ENCODE measurements around the gene PDE6B.
"Not testable (repeated sequence)": the region's sequence is repeated elsewhere in the genome, so short reads cannot be mapped to it uniquely, and the experiment has no call there.

Gene PDE6B

GRCh38 chr4:668219-668618 is 42.8 kb downstream of the PDE6B start:
- in situ Hi-C loops (cut with MboI; ENCODE audit: low sequenced_read_pairs) = not testable (repeated sequence)

- in situ Hi-C loops (cut with MboI; ENCODE audit: low sequenced_read_pairs) = not testable (repeated sequence)
These were observed 44.6 kb downstream of the PDE6B start for GRCh38 chr4:669806-670559.

- in situ Hi-C loops (cut with MboI; ENCODE audit: low sequenced_read_pairs) = no loop called here
These were observed 46.4 kb downstream of the PDE6B start for GRCh38 chr4:671769-672168.

- in situ Hi-C loops (cut with MboI; ENCODE audit: low sequenced_read_pairs) = no loop called here
These were observed 48.1 kb downstream of the PDE6B start for GRCh38 chr4:673349-674091.

- in situ Hi-C loops (cut with MboI; ENCODE audit: low sequenced_read_pairs) = no loop called here
These were observed 49.0 kb downstream of the PDE6B start, which contains the start of the genes ATP5ME and MYL5 for GRCh38 chr4:674172-675035. Gene ATP5ME (minus strand): TSS chr4:674276. CDS start chr4:674247, 29 bp downstream. Gene MYL5 (plus strand): TSS chr4:674542. CDS start chr4:678027, 3,485 bp downstream.

- in situ Hi-C loops (cut with MboI; ENCODE audit: low sequenced_read_pairs) = no loop called here
These were observed 49.9 kb downstream of the PDE6B start for GRCh38 chr4:675036-675882.

DNA sequence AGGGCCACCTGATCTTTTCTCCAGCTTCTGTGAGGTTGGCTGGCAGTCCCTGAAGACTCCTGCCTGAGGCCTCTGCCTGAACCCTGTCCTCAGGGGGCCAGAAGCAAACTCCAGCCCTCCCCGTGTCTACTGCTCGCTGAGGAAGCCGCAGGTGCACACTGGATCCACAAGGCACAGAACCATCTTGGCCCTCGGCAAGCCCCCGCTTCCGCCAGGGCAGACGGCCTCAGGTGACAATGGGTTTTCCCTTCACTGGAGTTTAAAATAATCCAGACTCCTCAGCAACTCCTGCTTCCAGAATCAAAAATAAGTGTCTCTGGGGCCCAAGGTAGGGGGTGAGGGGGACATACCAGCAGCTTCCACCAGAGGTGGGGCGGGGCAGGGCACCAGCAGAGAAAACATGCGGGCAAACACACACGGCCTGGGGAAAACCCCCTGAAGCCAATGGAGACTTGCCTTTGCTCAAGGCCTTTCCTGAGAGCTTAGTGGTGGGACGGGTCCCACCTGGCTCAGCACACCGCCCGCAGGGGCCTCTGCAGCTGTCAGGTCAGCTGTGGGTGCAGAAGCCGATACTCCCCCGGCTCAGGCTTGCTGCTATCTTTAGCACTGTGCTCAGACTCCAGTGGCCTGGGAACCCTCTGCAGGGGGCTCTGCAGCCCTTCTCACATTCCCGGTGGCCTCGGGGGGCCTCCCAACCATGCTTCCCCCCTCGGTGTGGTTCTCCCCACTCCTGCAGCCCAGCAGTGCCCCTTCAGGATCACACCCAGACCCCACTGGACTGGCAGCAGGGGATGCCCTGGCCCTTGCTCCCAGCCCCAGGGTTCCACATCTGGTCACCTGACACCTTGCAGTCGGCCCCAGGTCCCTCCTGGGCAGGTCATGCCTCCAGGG is 50.9 kb downstream of the PDE6B start:
- in situ Hi-C loops (cut with MboI; ENCODE audit: low sequenced_read_pairs) = no loop called here

- in situ Hi-C loops (cut with MboI; ENCODE audit: low sequenced_read_pairs) = no loop called here
These were observed 51.5 kb downstream of the PDE6B start for GRCh38 chr4:676871-677235.

- in situ Hi-C loops (cut with MboI; ENCODE audit: low sequenced_read_pairs) = no loop called here
These were observed 52.3 kb downstream of the PDE6B start for GRCh38 chr4:677431-678293.

GRCh38 chr4:678331-679103 is 53.1 kb downstream of the PDE6B start:
- in situ Hi-C loops (cut with MboI; ENCODE audit: low sequenced_read_pairs) = no loop called here

- in situ Hi-C loops (cut with MboI; ENCODE audit: low sequenced_read_pairs) = no loop called here
These were observed 53.7 kb downstream of the PDE6B start for GRCh38 chr4:679104-679481.

DNA sequence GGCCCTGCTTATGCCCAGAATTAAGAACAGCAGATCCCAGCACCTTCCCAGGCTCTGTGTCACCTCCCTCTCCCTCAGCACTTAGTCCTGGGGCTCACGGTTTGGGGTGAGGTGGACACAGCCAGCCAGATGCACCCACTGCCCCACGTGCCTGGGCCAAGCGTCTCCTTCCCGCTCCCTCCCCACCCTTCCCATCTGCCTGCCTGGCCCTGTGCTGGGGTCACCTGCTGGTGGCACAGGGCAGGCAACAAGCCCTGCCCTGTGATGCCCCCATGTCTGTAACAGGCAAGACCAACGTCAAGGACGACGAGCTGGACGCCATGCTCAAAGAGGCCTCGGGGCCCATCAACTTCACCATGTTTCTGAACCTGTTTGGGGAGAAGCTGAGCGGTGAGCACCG is 54.3 kb downstream of the PDE6B start:
- in situ Hi-C loops (cut with MboI; ENCODE audit: low sequenced_read_pairs) = no loop called here

- in situ Hi-C loops (cut with MboI; ENCODE audit: low sequenced_read_pairs) = no loop called here
These were observed 54.7 kb downstream of the PDE6B start for GRCh38 chr4:680091-680490.

DNA sequence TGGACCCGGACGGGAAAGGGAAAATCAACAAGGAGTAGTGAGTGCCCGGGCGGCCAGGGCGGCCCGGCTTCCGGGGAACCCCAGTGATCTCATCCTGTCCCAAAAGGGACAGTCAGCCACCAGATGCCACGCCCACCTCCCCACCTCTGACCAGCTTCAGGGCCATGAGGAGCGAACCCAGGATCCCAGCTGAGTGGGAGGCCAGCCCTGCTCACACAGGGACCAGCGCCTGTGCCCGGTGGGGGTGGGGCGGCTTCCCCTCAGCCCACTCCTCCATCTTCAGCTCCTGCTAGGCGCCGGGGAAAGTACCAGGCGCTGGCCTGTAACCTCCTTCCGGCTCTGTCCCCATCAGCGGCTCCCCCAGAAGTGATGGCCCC is 55.2 kb downstream of the PDE6B start:
- in situ Hi-C loops (cut with MboI; ENCODE audit: low sequenced_read_pairs) = no loop called here

DNA sequence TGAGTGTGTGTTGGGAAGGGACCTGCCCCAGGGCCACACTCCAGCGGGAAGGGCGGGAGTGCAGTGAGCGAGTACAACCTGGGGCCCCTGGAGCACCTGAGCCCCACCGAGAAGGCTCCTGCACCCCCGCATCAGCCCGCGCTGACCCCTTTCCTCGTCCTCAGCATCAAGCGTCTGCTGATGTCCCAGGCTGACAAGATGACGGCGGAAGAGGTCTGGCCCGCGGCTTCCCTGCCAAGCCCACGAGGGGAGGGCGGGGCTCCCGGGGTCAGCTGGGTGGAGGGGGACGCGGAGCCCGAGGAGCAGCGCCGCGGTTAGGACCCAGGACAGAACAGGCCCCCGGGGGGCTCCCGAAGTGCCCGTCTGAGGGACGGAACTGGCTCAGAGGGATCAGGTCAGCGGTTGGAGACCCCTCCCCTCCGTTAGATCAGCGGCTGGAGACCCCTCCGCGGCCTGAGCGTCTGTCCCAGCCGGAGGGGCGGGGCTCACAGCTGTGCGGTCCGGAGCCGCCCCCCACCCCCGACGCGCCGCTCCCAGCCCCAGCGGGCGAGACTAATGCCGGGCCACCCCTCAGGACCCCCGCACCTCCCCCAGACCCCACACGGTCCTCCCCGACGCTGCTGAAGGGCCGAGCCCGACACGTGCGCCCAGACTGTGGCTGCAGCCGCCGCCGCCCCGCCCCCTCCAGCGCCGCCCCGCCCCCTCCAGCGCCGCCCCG is 55.7 kb downstream of the PDE6B start:
- in situ Hi-C loops (cut with MboI; ENCODE audit: low sequenced_read_pairs) = no loop called here

- in situ Hi-C loops (cut with MboI; ENCODE audit: low sequenced_read_pairs) = no loop called here
These were observed 56.5 kb downstream of the PDE6B start for GRCh38 chr4:681736-682451.

Measured in HL-60/S4 treated with retinoic acid at 250 ng/mL for 4 days and 3 days (cell line).